C4-2B (cell line): ENCODE measurements around the gene CALD1.

Source experiments
- CTCF ChIP-seq: fragments of 450-650 bp; conservative IDR thresholded peaks from 2 replicates; pipeline ENCODE4 v1.5.1; 2017; ENCODE audit warnings: mild to moderate bottlenecking
- ZFX ChIP-seq: fragments of 450-650 bp; IDR thresholded peaks from 2 replicates; pipeline ENCODE4 v1.6.1; 2017

- TF ChIP-seq CTCF (no peak), ZFX (no peak)
These were observed 5.0 kb downstream of the CALD1 start for GRCh38 chr7:134784251-134785049.
